GM12891 (cell line): ENCODE data around the gene ARHGAP20.

Experiments
- DNase-seq: peaks from one replicate; pipeline ENCODE4 v3.0.0; 2011; ENCODE audit warnings: low spot score; ENCODE audit not compliant: insufficient read length
- FAIRE-seq: peaks from 2 replicates; lab custom pipeline; 2011; peaks lifted over from hg19 to GRCh38; lab: Jason Lieb, UNC
- PAX5 ChIP-seq: IDR thresholded peaks from 2 replicates; pipeline ENCODE4 v1.6.1; 2011; ENCODE audit warnings: low read length, moderate library complexity, mild to moderate bottlenecking; ENCODE audit not compliant: insufficient read depth, severe bottlenecking
- POLR2A ChIP-seq: IDR thresholded peaks from 2 replicates; pipeline ENCODE4 v1.6.1; 2011; ENCODE audit warnings: low read depth, low read length, control low read depth
- POLR2AphosphoS5 ChIP-seq: IDR thresholded peaks from 2 replicates; pipeline ENCODE4 v1.6.1; 2011; ENCODE audit warnings: low read depth, low read length, control low read depth
- POU2F2 ChIP-seq: IDR thresholded peaks from 2 replicates; pipeline ENCODE4 v1.6.1; 2011; ENCODE audit warnings: low read depth, mild to moderate bottlenecking, control low read depth, low read length, moderate library complexity
- SPI1 ChIP-seq: IDR thresholded peaks from 2 replicates; pipeline ENCODE4 v1.6.1; 2011; ENCODE audit warnings: low read depth, low read length, control low read depth
- TAF1 ChIP-seq: IDR thresholded peaks from 2 replicates; pipeline ENCODE4 v1.6.1; 2011; ENCODE audit warnings: low read depth, low read length, control low read depth

ARHGAP20 gene

DNA sequence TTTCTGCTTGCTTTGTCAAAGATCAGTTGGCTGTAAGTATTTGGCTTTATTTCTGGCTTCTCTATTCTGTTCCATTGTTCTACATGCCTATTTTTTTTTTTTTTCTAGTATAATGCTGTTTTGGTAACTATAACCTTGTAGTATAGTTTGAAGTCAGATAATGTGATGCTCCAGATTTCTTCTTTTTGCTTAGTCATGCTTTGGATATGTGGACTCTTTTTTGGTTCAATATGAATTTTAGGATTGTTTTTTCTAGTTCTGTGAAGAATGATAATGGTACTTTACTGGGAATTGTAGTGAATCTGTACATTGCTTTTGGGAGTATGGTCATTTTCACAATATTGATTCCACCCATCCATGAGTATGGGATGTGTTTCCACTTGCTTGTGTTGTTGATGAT lies 37.9 kb upstream of the ARHGAP20 start:
- no peak for DNase-seq
- no peak for FAIRE-seq
- TF ChIP-seq TAF1 (no peak), POLR2A (no peak), PAX5 (no peak), POU2F2 (no peak), SPI1 (no peak), POLR2AphosphoS5 (no peak)

DNA sequence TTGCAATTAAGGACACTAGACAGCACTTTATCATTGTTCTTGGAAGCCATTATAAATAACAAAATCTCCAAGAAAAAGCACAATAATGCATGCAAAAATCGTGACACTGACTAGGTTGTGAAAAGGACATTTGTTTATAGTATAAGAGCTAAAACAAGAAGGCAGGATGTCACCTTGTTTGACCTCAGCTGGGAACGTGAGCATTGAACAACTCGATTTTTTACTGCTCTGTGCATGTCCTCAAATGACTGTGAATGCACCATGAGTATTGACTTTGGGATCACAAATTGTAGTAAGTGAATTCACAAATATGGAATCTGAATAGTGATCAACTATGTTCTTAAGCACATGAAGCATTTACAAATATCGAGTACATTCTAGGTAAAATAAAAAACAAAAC lies 35.3 kb upstream of the ARHGAP20 start:
- no peak for DNase-seq
- no peak for FAIRE-seq
- TF ChIP-seq TAF1, result no peak
- TF ChIP-seq POLR2A, result no peak
- no peak for TF ChIP-seq POLR2AphosphoS5
- no peak for TF ChIP-seq POU2F2
- no peak for TF ChIP-seq PAX5
- no peak for TF ChIP-seq SPI1

- TF ChIP-seq TAF1 (no peak), POLR2AphosphoS5 (no peak), SPI1 (no peak), POU2F2 (no peak), PAX5 (no peak), POLR2A (no peak)
- FAIRE-seq (no peak), DNase-seq (no peak)
Observed at GRCh38 chr11:110738641-110739040, 26.4 kb upstream of the ARHGAP20 start.

DNA sequence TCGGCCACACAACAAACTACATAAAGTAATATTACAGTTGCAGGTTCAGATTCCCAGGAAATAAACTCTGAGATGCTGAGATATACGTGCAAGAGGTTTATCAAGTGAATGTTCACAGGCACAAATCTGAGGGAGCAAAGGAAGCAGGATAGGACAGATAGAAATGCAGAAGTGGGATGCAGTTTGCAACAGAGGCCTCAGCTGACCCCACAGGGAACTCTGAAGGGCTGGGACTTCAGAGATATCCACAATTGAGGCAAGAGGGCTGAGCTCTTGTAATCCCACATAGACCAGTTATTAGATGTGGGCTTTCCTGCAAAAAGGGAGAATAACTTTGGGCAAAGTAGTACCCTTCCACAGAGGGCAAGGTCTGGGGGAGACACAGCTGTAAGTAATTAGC lies 25.4 kb upstream of the ARHGAP20 start:
- DNase-seq (no peak), FAIRE-seq (no peak)
- TF ChIP-seq POU2F2 (no peak), PAX5 (no peak), POLR2AphosphoS5 (no peak), SPI1 (no peak), TAF1 (no peak), POLR2A (no peak)

DNA sequence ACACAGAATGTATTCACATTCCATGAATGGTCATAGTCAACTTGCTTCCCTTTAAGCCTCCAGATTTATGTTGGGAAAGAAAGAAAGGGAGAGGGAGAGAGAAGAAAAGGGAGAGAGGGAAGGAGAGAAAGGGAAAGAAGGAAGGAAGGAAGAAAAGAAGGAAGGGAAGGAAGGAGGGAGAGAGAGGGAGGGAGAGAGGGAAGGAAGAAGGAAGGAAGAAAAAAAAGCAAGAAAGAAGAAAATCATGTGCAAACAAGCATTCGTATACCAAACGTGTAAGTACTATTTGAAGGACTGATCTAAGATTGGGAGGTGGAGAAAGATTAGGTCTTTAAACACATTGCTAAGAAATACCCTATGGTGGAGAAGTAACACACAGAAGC lies 23.9 kb upstream of the ARHGAP20 start:
- no peak for TF ChIP-seq TAF1
- TF ChIP-seq SPI1, result no peak
- DNase-seq (no peak), FAIRE-seq (no peak)

DNA sequence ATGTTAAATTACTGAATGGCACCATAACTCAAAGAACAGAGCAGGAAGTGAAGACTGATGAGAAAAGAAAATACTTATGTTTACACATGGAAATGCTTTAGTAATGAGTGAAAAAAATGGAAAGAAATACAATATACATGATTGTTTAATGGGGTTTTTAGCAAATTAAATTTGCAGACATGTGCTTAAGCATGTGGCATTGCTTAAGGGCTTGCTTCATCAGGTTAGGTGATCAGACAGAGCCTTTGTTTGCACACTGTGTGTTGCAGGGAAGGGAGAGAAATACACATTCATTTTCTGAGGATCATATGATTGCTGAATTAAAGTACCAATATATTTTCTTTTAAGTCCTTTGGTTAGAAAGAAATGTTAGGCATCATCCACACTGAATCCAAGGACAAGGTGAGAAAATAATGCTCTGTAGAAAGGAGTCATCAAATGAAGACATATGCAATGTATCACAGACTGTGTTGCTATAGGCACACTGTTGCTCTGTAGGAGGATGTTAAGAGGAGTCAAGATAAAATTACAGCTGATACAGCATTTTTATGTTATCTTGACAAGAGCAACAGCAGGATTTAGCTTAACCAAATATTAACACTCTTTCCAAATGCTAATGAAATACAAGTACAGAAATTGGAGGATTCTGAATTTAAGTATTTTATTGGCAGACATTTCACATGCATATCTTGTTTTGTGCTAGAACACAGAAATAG lies 23.4 kb upstream of the ARHGAP20 start:
- DNase-seq, result no peak
- no peak for TF ChIP-seq TAF1
- no peak for FAIRE-seq

GRCh38 chr11:110734790-110735189 lies 22.6 kb upstream of the ARHGAP20 start:
- no peak for FAIRE-seq
- TF ChIP-seq SPI1, result no peak
- no peak for TF ChIP-seq PAX5
- TF ChIP-seq POLR2A, result no peak
- TF ChIP-seq TAF1, result no peak
- no peak for TF ChIP-seq POU2F2
- no peak for TF ChIP-seq POLR2AphosphoS5
- no peak for DNase-seq

DNA sequence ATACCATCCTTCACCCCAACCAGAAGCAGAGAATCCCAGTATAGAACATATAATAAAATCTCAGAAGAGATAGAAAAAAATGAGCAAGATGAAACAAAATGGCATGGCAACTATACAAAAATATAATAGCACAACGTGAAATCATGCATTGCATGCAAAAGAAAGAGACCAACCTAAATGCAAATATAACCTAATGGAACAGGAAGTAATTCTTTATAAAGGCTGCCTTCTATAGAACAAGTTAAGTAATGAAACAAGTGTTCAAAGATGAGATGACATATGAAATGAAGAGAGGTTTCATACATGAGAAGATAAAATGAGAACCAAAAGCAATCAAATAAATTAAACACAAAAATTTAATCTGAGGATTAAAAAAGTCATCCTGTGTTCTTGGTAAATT lies 18.5 kb upstream of the ARHGAP20 start:
- no peak for FAIRE-seq
- DNase-seq, result no peak
- no peak for TF ChIP-seq TAF1

GRCh38 chr11:110728883-110729282 lies 16.6 kb upstream of the ARHGAP20 start:
- FAIRE-seq, result no peak

GRCh38 chr11:110728476-110728875 lies 16.2 kb upstream of the ARHGAP20 start:
- DNase-seq (no peak), FAIRE-seq (no peak)
- no peak for TF ChIP-seq POU2F2
- no peak for TF ChIP-seq TAF1
- no peak for TF ChIP-seq POLR2A
- TF ChIP-seq PAX5, result no peak
- no peak for TF ChIP-seq POLR2AphosphoS5
- no peak for TF ChIP-seq SPI1

More at GRCh38 chr11:110728883-110729282, 16.6 kb upstream of the ARHGAP20 start:
- no peak for TF ChIP-seq POU2F2
- TF ChIP-seq SPI1, result no peak
- TF ChIP-seq PAX5, result no peak
- TF ChIP-seq TAF1, result no peak
- TF ChIP-seq POLR2AphosphoS5, result no peak
- DNase-seq, result no peak
